H9 (cell line): ENCODE measurements around the gene ASIC3. TPM values are rescaled to one million over a fixed set of nuclear protein-coding genes. Genes with fewer than 3 reads are reported as not detected.

Source experiments
- DNase-seq: peaks from one replicate; pipeline ENCODE4 v3.0.0-alpha.2; 2017
- H2AFZ ChIP-seq: one replicate; pipeline ENCODE4 v1.6.1; 2013; ENCODE audit warnings: mild to moderate bottlenecking, low read length, control low read depth, moderate library complexity
- H2AK5ac ChIP-seq: 2 replicates; pipeline ENCODE4 v1.6.1; 2013; ENCODE audit warnings: low read length, control low read depth, mixed read lengths; ENCODE audit not compliant: insufficient read length
- H2BK120ac ChIP-seq: one replicate; pipeline ENCODE4 v1.6.1; 2013; ENCODE audit warnings: low read depth, mild to moderate bottlenecking, low read length, control low read depth, inconsistent platforms; ENCODE audit not compliant: poor library complexity, severe bottlenecking
- H2BK12ac ChIP-seq: 2 replicates; pipeline ENCODE4 v1.6.1; 2013; ENCODE audit warnings: low read length, control low read depth, mixed read lengths, low read depth; ENCODE audit not compliant: insufficient read length
- H2BK15ac ChIP-seq: 2 replicates; pipeline ENCODE4 v1.6.1; 2013; ENCODE audit warnings: low read depth, low read length, control low read depth
- H2BK20ac ChIP-seq: one replicate; pipeline ENCODE4 v1.6.1; 2013; ENCODE audit warnings: low read depth, mild to moderate bottlenecking, low read length, control low read depth, inconsistent platforms; ENCODE audit not compliant: poor library complexity, severe bottlenecking
- H2BK5ac ChIP-seq: 2 replicates; pipeline ENCODE4 v1.6.1; 2013; ENCODE audit warnings: low read length, control low read depth, mixed read lengths; ENCODE audit not compliant: insufficient read length
- H3K14ac ChIP-seq: 2 replicates; pipeline ENCODE4 v1.6.1; 2013; ENCODE audit warnings: low read length, control low read depth; ENCODE audit not compliant: insufficient read depth
- H3K18ac ChIP-seq: 2 replicates; pipeline ENCODE4 v1.6.1; 2013; ENCODE audit warnings: low read depth, mild to moderate bottlenecking, mixed read lengths, low read length, control low read depth; ENCODE audit not compliant: insufficient read length
- H3K23ac ChIP-seq: 2 replicates; pipeline ENCODE4 v1.6.1; 2013; ENCODE audit warnings: low read length, control low read depth, mixed read lengths, low read depth; ENCODE audit not compliant: insufficient read length
- H3K23me2 ChIP-seq: 2 replicates; pipeline ENCODE4 v1.6.1; 2013; ENCODE audit warnings: low read depth, mild to moderate bottlenecking, mixed read lengths, low read length, control low read depth; ENCODE audit not compliant: insufficient read length, poor library complexity, severe bottlenecking
- H3K27ac ChIP-seq: 2 replicates; pipeline ENCODE4 v1.5.1; 2013; ENCODE audit warnings: low read length, control low read depth, mixed read lengths, low read depth; ENCODE audit not compliant: insufficient read length
- H3K27me3 ChIP-seq: 2 replicates; pipeline ENCODE4 v1.6.1; 2013; ENCODE audit warnings: low read length, control low read depth, inconsistent platforms; ENCODE audit not compliant: insufficient read depth
- H3K4ac ChIP-seq: 2 replicates; pipeline ENCODE4 v1.6.1; 2013; ENCODE audit warnings: low read depth, mild to moderate bottlenecking, control low read depth, inconsistent platforms, low read length, moderate library complexity
- H3K4me1 ChIP-seq: 2 replicates; pipeline ENCODE4 v1.6.1; 2013; ENCODE audit warnings: low read length, control low read depth, inconsistent platforms; ENCODE audit not compliant: insufficient read depth
- H3K4me2 ChIP-seq: 2 replicates; pipeline ENCODE4 v1.6.1; 2013; ENCODE audit warnings: low read length, control low read depth, mixed read lengths; ENCODE audit not compliant: insufficient read length, insufficient read depth
- H3K56ac ChIP-seq: 2 replicates; pipeline ENCODE4 v1.6.1; 2013; ENCODE audit warnings: low read depth, mild to moderate bottlenecking, mixed read lengths, low read length, control low read depth; ENCODE audit not compliant: insufficient read length
- H3K79me1 ChIP-seq: 2 replicates; pipeline ENCODE4 v1.6.1; 2013; ENCODE audit warnings: low read depth, mild to moderate bottlenecking, moderate library complexity, low read length, control low read depth, inconsistent platforms; ENCODE audit not compliant: insufficient read depth, poor library complexity, severe bottlenecking
- H3K79me2 ChIP-seq: 2 replicates; pipeline ENCODE4 v1.6.1; 2013; ENCODE audit warnings: low read length, control low read depth, inconsistent platforms; ENCODE audit not compliant: insufficient read depth
- H3K9ac ChIP-seq: 2 replicates; pipeline ENCODE4 v1.6.1; 2013; ENCODE audit warnings: low read length, control low read depth, mixed read lengths; ENCODE audit not compliant: insufficient read length; ENCODE audit errors: extremely low read depth
- H3K9me3 ChIP-seq: one replicate; pipeline ENCODE4 v1.6.1; 2013; ENCODE audit warnings: low read depth, low read length, inconsistent platforms; ENCODE audit not compliant: control insufficient read depth
- H3T11ph ChIP-seq: one replicate; pipeline ENCODE4 v1.6.1; 2013; ENCODE audit warnings: mild to moderate bottlenecking, low read length, control low read depth, inconsistent platforms
- H4K20me1 ChIP-seq: one replicate; pipeline ENCODE4 v1.6.1; 2013; ENCODE audit not compliant: control insufficient read depth, insufficient read length, insufficient read depth
- H4K5ac ChIP-seq: 2 replicates; pipeline ENCODE4 v1.6.1; 2013; ENCODE audit warnings: low read depth, mild to moderate bottlenecking, mixed read lengths, low read length, control low read depth; ENCODE audit not compliant: insufficient read length
- H4K8ac ChIP-seq: replicated peaks from 2 replicates; pipeline ENCODE4 v1.6.1; 2013; ENCODE audit warnings: low read length, control low read depth, mixed read lengths, low read depth; ENCODE audit not compliant: insufficient read length
- H4K91ac ChIP-seq: 2 replicates; pipeline ENCODE4 v1.6.1; 2013; ENCODE audit warnings: low read depth, mild to moderate bottlenecking, moderate library complexity, mixed read lengths, low read length, control low read depth; ENCODE audit not compliant: insufficient read length
- H3K27ac Mint-ChIP-seq, 3 experiments: 2 replicates in 2 of 3; 3 replicates in 1 of 3; pipeline ENCODE4 v1.8.0; 2020 to 2021; ENCODE audit warnings: mixed read lengths in 3 of 3, mild to moderate bottlenecking in 1 of 3, moderate library complexity in 1 of 3
- H3K27me3 Mint-ChIP-seq: 2 replicates; pipeline ENCODE4 v1.8.0; 2021; ENCODE audit warnings: low read depth, mild to moderate bottlenecking, moderate library complexity, mixed read lengths
- H3K36me3 Mint-ChIP-seq, 3 experiments: 2 replicates in 2 of 3; 3 replicates in 1 of 3; pipeline ENCODE4 v1.8.0; 2020 to 2021; ENCODE audit warnings: low read depth in 3 of 3, mixed read lengths in 3 of 3; ENCODE audit not compliant: insufficient read depth in 1 of 3
- H3K4me1 Mint-ChIP-seq, 2 experiments: 2 replicates each; pipeline ENCODE4 v1.8.0; 2020; ENCODE audit warnings: mixed read lengths in 2 of 2
- H3K4me3 Mint-ChIP-seq, 2 experiments: 2 replicates in 1 of 2; 3 replicates in 1 of 2; pipeline ENCODE4 v1.8.0; 2020 to 2021; ENCODE audit warnings: mild to moderate bottlenecking in 2 of 2, mixed read lengths in 2 of 2, moderate library complexity in 1 of 2
- H3K9me3 Mint-ChIP-seq, 2 experiments: 2 replicates in 1 of 2; 3 replicates in 1 of 2; pipeline ENCODE4 v1.8.0; 2020; ENCODE audit warnings: mild to moderate bottlenecking in 2 of 2, mixed read lengths in 2 of 2, moderate library complexity in 1 of 2
- CTCF ChIP-seq: fragments of 200-600 bp; sonication (generic); conservative IDR thresholded peaks from 3 replicates; pipeline ENCODE4 v1.8.0; 2021; ENCODE audit warnings: antibody characterized with exemption, mild to moderate bottlenecking
- WGBS: extraction: QIAGEN DNeasy Blood & Tissue Kit; methylation state at CpG from one replicate; pipeline ENCODE4 v1.1.7; 2013; ENCODE audit warnings: missing lambda C conversion rate, low lambda C conversion rate, mixed read lengths; ENCODE audit not compliant: insufficient read length; ENCODE audit errors: extremely low coverage; 5-methylcytosine and 5-hydroxymethylcytosine counted together
- total RNA-seq: library from RNA; stranded (reverse); gene quantifications from 2 replicates; pipeline ENCODE4 v1.2.1, GENCODE V29; 2021

Gene ASIC3
- total RNA-seq, 1 experiment from 2014 or later, result 1.7 TPM

- no peaks in the 10 kb centered on the region for H3K9me3 ChIP-seq
- H3K9me3 Mint-ChIP-seq, result peaks cover 0 to 3% of the 10 kb centered on the region in 2 experiments; a peak in 2 of 5 replicates
- H2BK5ac ChIP-seq, result no peak overlapping the region
- H3K4me1 ChIP-seq, result peaks cover 4% of the 10 kb centered on the region; the same call in 1 of the 2 replicates
- no peak overlapping the region for H3T11ph ChIP-seq
- no peak overlapping the region for H3K9ac ChIP-seq
- H4K91ac ChIP-seq, result no peak overlapping the region
- peaks cover 29 to 52% of the 10 kb centered on the region in 2 experiments for H3K4me1 Mint-ChIP-seq
- H3K4ac ChIP-seq, result no peak overlapping the region
- H4K8ac ChIP-seq, result no peak overlapping the region
- no peak overlapping the region for H2BK15ac ChIP-seq
- no peaks in the 10 kb centered on the region for H4K20me1 ChIP-seq
- no peak overlapping the region for H2AFZ ChIP-seq
- peak; percentile 97 for DNase-seq
- H3K27me3 Mint-ChIP-seq, result peaks cover 63% of the 10 kb centered on the region
- H2BK12ac ChIP-seq, result no peak overlapping the region
- H3K23me2 ChIP-seq, result peaks cover 7% of the 10 kb centered on the region
- peak overlapping the region; percentile 63 to 76 for H3K4me3 Mint-ChIP-seq
- peak overlapping the region in 1 of 3 experiments; percentile 18; a peak in 1 of 7 replicates for H3K27ac Mint-ChIP-seq
- H3K36me3 Mint-ChIP-seq, result peaks cover 2 to 6% (median 6%) of the 10 kb centered on the region in 3 experiments; a peak in 6 of 7 replicates
- no peaks in the 10 kb centered on the region for H3K79me2 ChIP-seq
- no peaks in the 10 kb centered on the region; the same call in 1 of the 2 replicates for H3K27me3 ChIP-seq
- no peak for TF ChIP-seq CTCF
- no peak overlapping the region for H2BK20ac ChIP-seq
- no peak overlapping the region for H3K56ac ChIP-seq
- no peak overlapping the region for H3K27ac ChIP-seq
- H2BK120ac ChIP-seq, result no peak overlapping the region
- no peaks in the 10 kb centered on the region for H3K79me1 ChIP-seq
- no CpG with 5 or more reads among the region's 55 CpGs for WGBS
- H3K18ac ChIP-seq, result peak overlapping the region; percentile 84
- no peak overlapping the region for H4K5ac ChIP-seq
- peak overlapping the region; percentile 80 for H3K14ac ChIP-seq
- no peak overlapping the region for H2AK5ac ChIP-seq
- peak overlapping the region; percentile 59 for H3K4me2 ChIP-seq
- H3K23ac ChIP-seq, result no peak overlapping the region
Measured at GRCh38 chr7:151013733-151014497, 34.4 kb upstream of the ASIC3 start.
